Limb (tissue), 2 donors: Measurements from ENCODE around the gene SAA4.
"Not testable (repeated sequence)": the region's sequence is repeated elsewhere in the genome, so short reads cannot be mapped to it uniquely, and the experiment has no call there.

Experiments
- DNase-seq, 2 donors: peaks; one replicate each; pipeline ENCODE4 v3.0.0-alpha.2; 2016; ENCODE audit errors: extremely low spot score in 2 of 2

Gene SAA4

GRCh38 chr11:18189476-18190245, 46.9 kb downstream of the SAA4 start:
- DNase-seq, result not testable (repeated sequence)

GRCh38 chr11:18188796-18189195, 47.8 kb downstream of the SAA4 start:
- no peak for DNase-seq
